CD1c-positive myeloid dendritic cell (primary cell): ENCODE results near the gene THUMPD3.

ENCODE experiments used
- DNase-seq: peaks from one replicate; pipeline ENCODE4 v3.0.0-alpha.2; 2016; ENCODE audit errors: extremely low spot score

THUMPD3 gene

GRCh38 chr3:9416139-9416780, 53.4 kb downstream of the THUMPD3 start:
- DNase-seq: no peak

- no peak for DNase-seq
Measured at GRCh38 chr3:9420850-9421549, 58.1 kb downstream of the THUMPD3 start.

GRCh38 chr3:9422712-9423424, 60.0 kb downstream of the THUMPD3 start:
- DNase-seq: peak; percentile 38

- DNase-seq: no peak
Measured at GRCh38 chr3:9428411-9428810, 65.6 kb downstream of the THUMPD3 start.

GRCh38 chr3:9430733-9431132, 67.9 kb downstream of the THUMPD3 start:
- no peak for DNase-seq

- DNase-seq: no peak
Measured at GRCh38 chr3:9433627-9434521, 71.0 kb downstream of the THUMPD3 start.

- no peak for DNase-seq
Measured at GRCh38 chr3:9435316-9435715, 72.5 kb downstream of the THUMPD3 start.
